SKM-1 treated with dmso at 0.1 percent for 144 hours (cell line): ENCODE measurements around the gene RIMBP2.
"Not testable (repeated sequence)": the region's sequence is repeated elsewhere in the genome, so short reads cannot be mapped to it uniquely, and the experiment has no call there.

ENCODE experiments used
- DNase-seq: peaks from one replicate; lab custom pipeline; 2025; ENCODE audit not compliant: unreplicated experiment; lab: John Stamatoyannopoulos, UW

Gene RIMBP2, protein sequence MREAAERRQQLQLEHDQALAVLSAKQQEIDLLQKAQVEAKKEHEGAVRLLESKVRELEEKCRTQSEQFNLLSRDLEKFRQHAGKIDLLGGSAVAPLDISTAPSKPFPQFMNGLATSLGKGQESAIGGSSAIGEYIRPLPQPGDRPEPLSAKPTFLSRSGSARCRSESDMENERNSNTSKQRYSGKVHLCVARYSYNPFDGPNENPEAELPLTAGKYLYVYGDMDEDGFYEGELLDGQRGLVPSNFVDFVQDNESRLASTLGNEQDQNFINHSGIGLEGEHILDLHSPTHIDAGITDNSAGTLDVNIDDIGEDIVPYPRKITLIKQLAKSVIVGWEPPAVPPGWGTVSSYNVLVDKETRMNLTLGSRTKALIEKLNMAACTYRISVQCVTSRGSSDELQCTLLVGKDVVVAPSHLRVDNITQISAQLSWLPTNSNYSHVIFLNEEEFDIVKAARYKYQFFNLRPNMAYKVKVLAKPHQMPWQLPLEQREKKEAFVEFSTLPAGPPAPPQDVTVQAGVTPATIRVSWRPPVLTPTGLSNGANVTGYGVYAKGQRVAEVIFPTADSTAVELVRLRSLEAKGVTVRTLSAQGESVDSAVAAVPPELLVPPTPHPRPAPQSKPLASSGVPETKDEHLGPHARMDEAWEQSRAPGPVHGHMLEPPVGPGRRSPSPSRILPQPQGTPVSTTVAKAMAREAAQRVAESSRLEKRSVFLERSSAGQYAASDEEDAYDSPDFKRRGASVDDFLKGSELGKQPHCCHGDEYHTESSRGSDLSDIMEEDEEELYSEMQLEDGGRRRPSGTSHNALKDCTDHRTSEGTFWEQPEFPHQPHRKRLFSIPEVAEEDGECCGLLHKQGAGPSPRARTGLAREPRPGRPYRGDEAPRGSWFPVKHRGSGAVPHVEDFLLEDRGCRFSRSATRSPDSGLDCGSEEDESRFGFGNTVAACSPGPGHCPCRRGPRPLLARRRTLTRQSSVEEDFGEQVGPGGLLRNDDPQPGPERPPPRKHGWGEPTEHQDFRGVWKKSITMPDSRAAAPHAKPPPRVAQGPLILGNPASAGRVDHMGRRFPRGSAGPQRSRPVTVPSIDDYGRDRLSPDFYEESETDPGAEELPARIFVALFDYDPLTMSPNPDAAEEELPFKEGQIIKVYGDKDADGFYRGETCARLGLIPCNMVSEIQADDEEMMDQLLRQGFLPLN (N-terminal part only)

DNA sequence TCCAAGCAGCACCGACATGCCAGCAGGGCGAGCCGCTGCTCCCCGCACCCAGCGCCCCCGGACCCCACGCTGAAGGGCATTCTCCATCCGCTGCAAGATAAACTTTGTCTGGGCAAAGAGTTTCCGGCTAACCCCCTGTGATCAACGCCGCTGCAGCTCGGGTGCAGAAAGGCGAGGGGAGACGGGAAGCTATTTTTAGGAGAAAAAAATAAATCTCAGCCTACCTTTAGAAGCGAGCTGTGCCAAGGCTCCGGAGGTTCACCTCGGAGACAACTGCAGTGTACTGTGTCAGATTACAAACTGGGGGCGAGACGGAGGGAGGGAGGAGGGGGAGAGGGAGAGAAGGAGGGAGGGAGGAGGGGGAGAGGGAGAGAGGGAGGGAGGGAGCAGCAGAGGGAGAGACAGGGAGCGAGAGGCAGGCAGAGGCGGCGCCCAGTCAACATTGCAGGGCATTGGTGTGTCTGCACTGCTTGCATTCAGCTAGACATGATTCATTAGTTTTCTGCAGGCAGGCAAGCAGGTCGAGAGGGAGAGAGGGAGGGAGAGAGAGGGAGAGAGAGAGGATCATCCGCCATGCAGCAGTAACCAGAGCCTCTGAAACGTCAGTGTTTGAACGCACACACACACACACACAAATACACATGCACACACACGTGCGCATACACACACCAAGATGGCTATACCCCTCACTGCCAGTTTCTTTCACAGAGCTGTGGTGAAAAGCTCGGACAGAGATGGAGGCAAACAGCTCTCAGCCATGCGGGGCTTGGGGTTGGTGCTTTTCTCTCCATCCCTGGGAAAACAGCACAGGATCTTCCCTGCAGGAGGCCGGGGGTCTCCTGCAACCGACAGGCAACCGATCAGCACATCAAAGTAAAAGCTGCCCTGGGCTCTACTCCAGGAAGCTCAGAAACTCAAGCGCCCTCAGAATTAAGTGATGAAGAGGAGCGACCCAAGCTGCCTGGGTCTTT is at the start of gene RIMBP2:
Gene RIMBP2, minus strand, starts transcription at position 302 of the 971 bp plus-strand sequence. CDS start 237,286 bp downstream, outside the sequence.
- DNase-seq: no peak

DNA sequence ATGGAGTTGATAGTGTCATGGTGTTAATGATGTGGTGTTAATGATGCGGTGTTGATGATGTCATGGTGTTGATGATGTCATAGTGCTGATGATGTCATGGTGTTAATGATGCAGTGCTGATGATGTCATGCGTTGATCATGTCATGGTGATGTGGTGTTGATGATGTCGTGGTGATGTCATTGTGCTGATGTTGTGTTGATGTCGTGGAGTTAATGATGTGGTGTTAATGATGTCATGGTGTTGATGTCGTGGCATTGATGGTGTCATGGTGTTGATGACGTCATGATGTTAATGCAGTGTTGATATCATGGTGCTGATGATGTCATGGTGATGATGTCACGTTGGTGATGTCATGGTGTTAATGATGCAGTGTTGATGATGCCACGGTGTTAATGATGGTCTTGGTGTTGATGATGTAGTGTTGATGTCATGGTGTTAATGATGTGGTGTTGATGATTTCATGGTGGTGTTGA is 49.1 kb upstream of the RIMBP2 start:
- no peak for DNase-seq

DNA sequence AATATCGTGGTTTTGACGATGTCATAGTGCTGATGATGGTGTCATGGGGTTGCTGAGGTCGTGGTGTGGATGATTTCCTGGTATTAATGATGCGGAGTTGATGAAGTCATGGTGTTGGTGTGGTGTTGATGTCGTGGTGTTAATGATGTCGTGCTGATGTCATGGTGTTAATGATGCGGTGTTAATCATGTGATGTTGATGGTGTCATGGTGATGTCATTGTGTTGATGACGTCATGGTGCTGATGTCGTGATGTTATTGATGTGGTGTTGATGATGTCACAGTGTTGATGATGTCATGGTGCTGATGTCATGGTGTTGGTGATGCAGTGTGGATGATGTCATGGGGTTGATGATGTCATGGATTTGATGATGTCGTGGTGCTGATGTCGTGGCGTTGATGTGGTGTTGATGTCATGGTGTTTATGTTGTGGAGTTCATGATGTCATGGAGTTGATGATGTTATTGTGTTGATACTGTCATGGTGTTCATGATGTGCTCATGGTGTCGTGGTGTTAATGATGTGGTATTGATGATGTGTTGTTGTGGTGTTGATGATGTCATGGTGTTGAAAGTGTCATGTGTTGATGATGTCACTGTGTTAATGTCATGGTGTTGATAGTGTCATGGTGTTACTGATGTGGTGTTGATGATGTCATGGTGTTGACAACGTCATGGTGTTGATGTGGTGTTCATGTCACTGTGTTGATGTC is 48.5 kb upstream of the RIMBP2 start:
- no peak for DNase-seq

DNA sequence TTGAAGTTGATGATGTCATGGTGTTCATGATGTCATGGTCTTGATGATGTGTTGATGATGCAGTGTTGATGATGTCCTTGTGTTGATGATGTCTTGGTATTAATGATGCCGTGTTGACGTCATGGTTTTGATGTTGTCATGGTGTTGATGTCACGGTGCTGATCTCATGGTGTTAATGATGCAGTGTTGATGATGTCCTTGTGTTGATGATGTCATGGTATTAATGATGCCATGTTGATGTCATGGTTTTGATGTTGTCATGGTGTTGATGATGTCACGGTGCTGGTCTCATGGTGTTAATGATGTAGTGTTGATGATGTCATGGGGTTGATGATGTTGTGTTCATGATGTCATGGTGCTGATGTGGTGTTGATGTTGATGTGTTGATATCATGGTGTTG is 48.0 kb upstream of the RIMBP2 start:
- DNase-seq: no peak

DNA sequence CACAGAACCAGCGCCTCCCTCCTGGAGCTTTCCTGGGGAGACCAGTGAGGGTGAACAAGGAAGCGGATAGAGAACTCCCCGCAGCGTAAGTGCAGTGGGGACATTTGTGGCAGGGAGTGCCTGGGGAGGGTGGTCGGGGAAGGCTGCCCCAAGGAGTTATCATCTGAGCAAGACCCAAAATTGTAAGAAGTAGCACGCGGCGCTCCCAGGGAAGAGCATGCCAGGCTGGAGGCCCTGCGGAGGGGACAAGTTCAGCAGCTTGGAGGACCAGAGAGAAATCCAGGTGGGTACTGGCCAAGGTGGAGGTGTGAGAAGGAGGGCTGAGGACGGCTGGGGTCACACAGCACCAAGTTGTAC is 46.2 kb upstream of the RIMBP2 start:
- no peak for DNase-seq

DNA sequence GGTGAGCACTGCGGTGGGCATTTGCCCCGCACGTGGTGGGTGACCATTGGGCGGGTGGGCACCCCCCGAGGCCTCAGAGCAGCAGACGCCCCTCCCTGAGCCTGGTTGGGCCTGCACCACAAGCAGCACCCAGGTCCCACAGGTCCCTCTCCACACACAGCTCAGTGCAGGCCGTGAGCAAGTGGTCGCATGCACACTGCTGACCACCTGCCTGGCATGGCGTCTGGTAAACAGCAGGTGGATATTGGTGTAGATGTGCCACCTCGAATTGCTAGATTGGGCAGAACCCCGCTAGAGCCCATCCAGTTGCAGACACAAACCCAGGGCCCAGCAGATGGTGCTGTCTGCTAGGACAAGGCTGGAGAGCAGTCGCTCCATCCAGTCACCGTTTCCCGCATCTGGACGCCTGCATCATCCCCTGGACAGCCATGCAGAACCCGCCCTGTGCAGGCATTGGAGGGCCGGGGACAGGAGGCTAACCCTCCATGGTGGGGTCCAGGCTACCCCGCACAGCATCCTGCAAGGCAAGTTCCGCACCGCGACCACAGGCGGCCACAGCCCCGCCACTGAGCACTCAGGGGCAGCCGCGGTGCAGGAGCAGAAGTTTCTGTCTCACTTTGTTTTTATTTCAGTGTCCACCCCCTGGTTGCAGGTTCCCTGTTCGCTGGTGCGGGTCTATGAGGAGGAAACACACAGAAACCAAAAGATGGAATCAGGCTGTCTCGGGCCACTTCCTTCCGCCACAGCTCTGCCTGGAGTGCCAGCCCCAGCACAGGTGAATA is 45.6 kb upstream of the RIMBP2 start:
- DNase-seq: no peak

DNA sequence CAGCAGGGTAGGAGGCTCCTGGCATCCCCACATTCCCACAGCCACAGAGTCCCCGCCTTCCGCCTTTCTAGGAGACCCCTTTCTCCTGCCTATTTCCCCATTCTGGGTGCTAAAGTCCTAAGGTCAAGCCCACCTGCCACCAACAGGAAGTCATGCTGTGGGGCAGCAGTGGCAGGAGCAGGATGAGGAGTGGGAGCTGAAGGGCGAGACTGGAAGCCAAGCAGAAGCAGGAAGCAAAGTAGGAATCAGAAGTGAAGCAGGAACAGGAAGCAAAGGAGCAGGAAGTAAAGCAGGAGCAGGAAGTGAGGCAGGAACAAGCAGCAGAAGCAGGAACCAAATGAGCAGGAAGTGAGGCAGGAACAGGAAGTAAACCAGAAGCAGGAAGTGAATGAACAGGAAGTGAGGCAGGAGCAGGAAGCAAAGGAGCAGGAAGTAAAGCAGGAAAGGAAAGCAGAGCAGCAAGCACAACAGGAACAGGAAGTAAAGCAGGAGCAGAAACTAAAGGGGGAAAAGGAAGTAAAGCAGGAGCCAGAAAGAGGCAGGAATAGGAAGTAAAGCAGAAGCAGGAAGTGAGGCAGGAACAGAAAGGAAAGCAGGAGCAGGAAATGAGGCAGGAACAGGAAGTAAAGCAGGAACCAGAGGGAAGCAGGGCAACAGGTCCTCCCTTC is 38.3 kb upstream of the RIMBP2 start:
- DNase-seq: no peak

DNA sequence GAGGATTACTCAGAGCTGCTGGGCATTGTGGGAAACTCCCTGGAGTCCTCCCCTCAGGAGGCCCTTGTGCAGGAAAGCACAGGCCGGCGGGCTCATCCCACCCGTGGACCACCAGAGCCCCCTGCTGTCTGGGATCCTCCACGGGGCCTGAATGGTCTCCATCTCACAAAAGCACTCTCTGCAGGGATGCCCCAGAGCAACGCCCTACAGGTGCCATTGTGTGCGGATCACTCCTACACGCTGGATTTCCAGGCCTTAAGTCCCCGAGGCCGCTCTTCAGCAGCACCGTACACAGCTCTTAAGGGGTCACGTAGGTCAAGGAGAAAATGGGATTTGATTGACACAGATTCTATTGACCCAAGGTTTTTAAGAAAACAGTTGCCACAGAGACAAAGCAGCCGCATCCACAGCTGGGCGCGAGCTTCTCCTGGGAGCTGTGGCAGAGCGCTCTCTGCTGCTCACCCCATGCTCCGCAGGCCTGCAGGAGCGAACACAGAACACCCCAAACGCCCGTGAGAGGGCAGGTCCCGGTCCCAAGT is 36.7 kb upstream of the RIMBP2 start:
- no peak for DNase-seq

DNA sequence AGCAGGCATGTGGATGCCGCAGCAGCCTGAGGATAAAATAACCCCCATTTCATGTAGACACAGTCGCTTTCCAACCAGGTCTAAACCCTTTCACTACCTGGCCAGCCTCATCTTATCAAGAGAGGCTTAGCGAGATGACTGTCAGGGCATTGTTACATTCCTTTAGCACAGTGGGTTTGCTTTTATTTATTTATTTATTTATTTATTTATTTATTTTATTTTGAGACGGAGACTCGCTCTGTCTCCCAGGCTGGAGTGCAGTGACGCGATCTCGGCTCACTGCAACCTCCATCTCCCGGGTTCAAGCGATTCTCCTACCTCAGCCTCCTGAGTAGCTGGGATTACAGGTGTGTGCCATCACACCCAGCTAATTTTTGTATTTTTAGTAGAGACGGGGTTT is 35.9 kb upstream of the RIMBP2 start:
- DNase-seq: not testable (repeated sequence)

DNA sequence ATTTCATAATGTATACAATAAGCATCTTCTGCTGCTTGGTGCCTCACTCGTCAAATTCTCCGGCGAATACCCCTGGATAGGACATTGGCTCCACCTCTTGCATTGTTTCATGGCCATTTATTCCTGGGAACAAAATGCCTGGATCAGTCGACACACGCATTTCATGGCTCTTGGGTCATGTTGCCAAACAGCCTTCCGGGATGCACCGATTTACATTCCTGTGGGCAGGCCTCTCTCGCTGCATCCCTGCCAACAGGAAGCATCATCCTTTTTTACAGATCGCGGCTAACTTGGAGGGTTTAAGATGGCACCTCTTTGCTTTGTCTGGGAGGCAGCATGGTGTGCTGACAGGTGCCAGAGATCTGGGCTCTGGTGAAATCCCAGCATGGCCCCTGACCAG is 32.7 kb upstream of the RIMBP2 start:
- no peak for DNase-seq

DNA sequence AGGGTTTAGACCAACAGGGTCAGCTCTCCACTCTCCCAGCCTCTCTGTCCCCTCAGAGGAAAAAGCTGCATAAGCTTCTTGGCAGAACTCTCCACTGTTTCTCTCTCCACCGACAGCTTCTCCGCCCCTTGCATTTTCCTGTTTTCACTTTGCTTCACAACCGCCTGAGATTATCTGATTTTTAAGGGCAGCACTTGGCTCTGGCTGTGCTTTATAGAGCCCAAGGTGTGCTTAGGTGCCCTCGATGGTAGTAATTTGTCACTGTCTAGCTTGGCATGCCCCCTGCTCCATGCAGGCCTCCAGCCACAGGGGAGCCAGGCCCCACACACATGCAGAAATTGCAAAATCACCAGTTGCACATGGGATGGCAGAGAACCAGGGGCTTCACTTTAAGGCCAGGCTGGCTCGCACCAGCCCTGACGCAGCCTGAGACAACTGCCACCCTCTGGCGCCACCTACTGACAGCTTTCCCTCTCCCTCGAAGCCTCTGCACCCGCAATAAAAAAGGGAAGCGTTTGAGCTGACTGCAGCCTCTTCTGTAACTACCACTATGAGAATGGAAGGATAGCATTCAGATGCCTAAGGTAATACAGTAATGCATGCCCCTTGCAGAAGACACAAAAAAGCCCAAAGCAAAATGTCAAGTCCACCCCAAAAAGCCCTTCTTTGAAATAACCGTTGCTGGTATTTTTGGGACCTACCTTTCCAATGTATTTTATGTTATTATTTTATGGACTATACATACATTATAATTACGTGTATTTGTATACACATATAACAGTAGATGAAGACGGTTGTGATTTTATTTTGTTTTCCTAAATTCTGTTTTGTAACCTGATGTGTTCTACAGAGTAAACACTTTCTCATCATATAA is 32.0 kb upstream of the RIMBP2 start:
- DNase-seq: peak; percentile 39

DNA sequence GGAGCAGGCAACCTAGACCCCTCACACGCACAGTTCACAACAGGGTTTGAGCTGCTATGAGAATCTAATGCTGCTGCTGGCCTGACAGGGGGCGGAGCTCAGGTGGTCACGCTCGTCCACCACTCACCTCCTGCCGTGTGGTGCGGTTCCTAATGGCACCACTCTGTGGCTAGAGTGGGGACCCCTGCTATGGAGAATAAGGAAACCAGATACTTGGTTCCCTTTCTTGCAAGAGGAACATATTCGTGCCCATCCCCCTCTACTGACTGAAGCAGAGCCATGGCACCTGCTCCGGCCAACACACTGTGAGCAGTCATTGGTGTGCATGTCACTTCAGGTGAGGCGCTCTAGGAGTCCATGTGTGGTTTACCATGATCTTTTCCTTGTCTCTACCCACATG is 30.4 kb upstream of the RIMBP2 start:
- DNase-seq: no peak

DNA sequence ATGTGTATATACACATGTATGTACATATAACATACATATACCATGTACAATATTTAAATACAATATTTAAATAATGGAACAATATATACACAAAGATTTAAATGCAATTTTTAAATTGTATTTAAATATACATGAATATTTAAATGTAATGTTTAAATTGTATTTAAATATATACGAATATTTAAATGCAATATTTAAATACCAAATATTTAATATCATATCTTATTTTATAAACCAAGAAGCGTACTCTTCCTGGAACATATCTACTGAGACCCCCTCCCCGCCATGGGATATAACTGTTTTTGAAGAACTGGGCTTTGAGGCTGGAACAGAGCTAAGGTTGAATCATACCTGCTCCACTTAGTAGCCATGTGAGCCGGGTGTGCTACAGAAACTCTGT is 29.8 kb upstream of the RIMBP2 start:
- no peak for DNase-seq

DNA sequence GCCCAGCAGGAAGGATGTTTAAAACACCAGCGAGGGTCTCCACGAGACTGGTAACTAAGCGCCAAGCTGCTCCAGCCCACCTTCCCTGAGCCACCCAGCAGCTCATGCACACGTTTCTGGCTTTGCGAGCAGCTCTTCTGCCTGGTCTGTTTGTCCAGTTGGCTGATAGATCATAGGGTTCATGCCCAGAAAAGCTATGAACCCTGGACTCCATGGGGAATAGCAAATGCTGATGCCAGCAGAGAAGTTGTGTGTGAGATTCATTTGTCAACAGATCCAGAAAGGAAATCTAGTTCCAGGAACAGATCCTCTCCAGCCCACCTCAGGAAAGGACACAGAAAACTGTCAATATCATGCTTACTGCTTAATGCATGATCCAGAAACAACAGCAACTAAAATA is 28.2 kb upstream of the RIMBP2 start:
- DNase-seq: no peak

DNA sequence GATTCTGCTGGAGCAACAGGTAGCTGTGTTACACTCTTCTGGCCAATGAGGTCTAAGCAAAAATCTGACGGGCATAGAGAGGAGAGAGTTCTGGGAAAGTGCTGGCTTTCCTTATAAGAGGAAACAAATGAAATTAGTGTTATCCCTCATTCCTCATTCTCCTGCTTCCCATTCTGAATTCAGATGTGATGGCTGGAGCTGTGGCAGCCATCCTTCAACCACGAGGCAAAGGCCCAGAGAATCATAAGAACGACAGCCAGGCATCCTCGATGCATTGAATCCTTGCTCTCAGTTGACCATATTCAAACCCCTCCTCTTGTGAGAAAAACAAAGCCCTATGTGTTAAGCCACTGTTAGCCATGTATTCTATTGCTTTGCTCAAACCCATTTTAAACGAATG is 27.5 kb upstream of the RIMBP2 start:
- DNase-seq: no peak

DNA sequence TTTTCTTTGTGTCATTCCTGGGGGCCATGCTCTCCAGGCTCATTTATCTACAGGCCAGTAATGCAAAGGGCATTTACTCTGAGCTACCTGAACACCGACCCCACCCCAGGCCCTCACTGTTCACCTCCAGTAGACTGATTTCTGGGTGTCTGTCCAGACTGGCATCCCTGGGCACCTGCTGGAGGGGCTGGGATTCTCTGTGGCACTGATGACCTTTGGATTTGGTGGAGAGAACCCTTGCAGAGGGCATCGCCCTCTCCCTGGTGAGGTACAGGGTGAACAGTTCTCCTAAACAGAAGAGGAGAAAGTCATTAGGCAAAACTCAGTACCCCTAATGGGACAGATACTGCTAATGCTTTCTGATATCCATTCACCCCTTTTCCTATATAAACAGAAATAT is 27.1 kb upstream of the RIMBP2 start:
- no peak for DNase-seq

DNA sequence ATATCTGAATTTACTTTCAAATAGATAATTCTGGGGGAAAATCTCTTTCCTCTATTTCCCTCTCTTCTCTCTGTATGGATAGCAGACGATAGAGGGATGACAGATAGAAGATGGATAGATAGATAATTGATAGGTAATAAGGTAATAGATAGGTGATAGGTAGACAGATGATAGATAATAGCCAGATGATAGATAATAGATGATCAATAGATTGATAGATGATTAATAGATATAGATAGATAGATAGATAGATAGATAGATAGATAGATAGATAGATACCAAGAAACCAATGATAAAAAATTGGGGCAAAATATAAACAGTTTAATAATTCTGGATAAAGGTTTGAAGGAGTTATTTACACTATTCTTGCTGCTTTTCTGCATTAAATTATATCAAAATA is 26.6 kb upstream of the RIMBP2 start:
- no peak for DNase-seq
